Activated T-cell treated with anti-CD3 and anti-CD28 coated beads for 24 hours (primary cell): Measurements from ENCODE around the gene BCL3.
"Not testable (repeated sequence)": the region's sequence is repeated elsewhere in the genome, so short reads cannot be mapped to it uniquely, and the experiment has no call there.

ENCODE experiments used
- DNase-seq: peaks from one replicate; pipeline ENCODE4 v3.0.0-alpha.2; 2020; ENCODE audit warnings: low read depth

BCL3 gene, protein sequence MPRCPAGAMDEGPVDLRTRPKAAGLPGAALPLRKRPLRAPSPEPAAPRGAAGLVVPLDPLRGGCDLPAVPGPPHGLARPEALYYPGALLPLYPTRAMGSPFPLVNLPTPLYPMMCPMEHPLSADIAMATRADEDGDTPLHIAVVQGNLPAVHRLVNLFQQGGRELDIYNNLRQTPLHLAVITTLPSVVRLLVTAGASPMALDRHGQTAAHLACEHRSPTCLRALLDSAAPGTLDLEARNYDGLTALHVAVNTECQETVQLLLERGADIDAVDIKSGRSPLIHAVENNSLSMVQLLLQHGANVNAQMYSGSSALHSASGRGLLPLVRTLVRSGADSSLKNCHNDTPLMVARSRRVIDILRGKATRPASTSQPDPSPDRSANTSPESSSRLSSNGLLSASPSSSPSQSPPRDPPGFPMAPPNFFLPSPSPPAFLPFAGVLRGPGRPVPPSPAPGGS

GRCh38 chr19:44748426-44749254 lies at the start of gene BCL3:
Gene BCL3 (plus strand): TSS chr19:44748708. CDS start chr19:44748791, 83 bp downstream.
- DNase-seq, result peak; percentile 52

- no peak for DNase-seq
Measured at GRCh38 chr19:44700547-44700946, 48.0 kb upstream of the BCL3 start.

DNA sequence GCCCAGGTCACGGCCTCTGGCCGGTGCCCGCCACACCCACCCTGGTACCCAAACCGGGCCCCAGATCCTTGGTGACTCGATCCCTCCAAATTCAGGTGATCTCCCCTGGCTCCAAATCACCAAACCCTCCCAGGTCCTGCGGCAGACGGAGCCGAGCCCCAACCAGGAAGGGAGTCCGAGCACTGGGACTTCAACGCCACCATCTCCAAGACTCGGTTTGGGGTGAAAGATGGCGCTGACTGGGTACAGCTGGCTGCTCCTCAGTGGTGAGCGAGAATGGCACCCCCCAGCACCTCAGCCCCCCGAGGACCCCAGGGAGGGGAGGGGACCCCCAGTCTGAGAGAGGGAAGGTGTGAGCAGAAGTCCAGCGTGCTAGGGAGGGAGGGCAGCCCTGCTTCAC lies 47.3 kb upstream of the BCL3 start:
- DNase-seq, result no peak

GRCh38 chr19:44702551-44703176 lies 45.8 kb upstream of the BCL3 start:
- no peak for DNase-seq

GRCh38 chr19:44703336-44704078 lies 45.0 kb upstream of the BCL3 start:
- no peak for DNase-seq

GRCh38 chr19:44704982-44705381 lies 43.5 kb upstream of the BCL3 start:
- no peak for DNase-seq

DNA sequence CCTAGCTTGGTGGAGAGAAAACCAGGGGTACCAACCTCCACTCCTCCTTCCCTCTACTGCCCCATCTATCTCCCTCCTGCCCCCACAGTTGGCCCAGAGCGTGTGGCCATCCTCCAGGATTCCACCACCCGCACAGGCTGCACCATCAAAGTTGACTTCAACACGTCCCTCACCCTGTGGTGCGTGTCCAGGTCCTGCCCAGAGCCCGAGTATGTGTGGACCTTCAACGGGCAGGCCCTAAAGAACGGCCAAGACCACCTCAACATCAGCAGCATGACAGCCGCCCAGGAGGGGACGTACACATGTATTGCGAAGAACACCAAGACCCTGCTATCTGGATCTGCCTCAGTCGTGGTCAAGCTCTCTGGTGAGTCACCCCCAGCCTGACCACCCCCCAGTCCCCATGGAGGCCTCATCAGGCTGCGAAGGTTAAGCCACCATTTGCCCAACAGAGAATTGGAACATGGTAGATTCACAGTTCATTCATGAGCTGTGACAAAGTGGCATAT lies 43.0 kb upstream of the BCL3 start:
- DNase-seq, result no peak

GRCh38 chr19:44706506-44707236 lies 41.8 kb upstream of the BCL3 start:
- DNase-seq, result no peak

- no peak for DNase-seq
Measured at GRCh38 chr19:44707794-44708193, 40.7 kb upstream of the BCL3 start.

DNA sequence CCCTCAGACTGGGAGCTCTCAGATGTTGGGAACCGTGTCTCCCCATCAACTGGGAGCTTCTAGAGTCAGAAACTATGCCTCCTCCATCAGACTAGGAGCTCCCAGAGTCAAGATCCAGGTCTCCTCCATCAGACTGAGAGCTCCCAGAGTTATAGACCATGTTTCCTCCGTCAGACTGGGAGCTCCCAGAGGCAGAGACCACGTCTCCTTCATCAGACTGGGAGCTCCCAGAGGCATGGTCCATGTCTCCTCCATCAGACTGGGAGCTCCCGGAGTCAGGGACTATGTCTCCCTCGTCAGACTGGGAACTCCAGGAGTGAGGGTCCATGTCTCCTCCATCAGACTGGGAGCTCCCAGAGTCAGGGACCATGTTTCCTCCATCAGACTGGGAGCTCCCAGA lies 39.6 kb upstream of the BCL3 start:
- no peak for DNase-seq

- not testable (repeated sequence) for DNase-seq
Measured at GRCh38 chr19:44709434-44710266, 38.9 kb upstream of the BCL3 start.

- DNase-seq, result no peak
Measured at GRCh38 chr19:44710483-44710882, 38.0 kb upstream of the BCL3 start.

GRCh38 chr19:44712864-44713515 lies 35.5 kb upstream of the BCL3 start:
- DNase-seq, result no peak

GRCh38 chr19:44714597-44715169 lies 33.8 kb upstream of the BCL3 start:
- DNase-seq, result no peak

DNA sequence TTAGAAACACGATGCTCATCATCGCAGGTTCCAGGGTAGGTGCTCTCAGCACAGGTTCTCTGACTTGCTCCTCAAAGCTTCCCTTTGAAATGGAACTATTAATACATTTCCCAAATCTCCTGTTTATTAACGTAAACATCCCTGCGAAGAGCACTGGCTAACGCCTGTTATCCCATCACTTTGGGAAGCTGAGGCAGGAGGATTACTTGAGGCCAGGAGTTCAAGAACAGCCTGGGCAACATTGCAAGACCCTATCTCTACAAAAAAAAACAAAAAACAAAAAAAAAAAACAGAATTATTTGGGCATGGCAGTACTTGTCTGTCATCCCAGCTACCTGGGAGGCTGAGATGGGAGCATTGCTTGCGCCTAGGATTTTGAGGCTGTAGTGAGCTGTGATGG lies 30.9 kb upstream of the BCL3 start:
- DNase-seq, result no peak

DNA sequence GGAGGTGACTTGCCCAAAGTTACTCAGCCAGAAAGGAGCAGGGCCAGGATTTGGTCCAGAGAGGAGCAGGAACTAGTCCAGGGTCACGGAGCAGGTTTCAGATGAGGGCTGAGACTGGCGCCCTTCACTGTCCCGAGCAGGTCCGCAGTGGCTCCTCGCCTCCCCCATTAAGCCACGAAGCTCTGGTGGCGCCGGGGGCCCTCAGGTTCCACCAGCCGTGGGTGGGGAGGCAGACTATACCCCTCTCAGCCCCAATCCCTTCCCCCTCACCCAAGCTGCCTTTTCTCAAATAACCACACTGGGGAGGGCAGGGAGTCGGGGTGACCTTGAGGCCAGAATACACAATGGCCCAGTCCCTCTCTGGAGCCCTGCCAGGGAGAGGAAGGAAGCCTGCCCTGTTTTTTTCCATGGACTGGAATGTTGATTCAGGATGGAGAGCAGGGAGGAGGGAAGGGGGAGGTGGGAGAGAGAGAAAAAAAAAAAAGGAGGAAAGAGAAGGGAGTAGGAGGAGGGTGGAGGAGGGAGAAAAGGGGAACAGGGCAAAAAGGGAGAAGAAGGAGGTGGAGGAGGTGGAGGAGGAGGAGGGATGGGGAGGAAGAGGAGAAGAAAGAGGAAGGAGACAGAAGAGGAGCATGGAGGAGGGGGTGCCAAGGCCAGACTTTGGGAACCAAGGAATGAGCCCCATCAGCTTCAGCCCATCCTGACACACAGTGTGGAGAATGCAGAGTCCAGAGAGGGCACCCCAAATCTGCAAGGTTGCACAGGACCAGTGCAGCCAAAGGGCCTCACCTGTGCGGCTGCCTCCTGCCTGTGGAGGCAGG lies 29.9 kb upstream of the BCL3 start:
- no peak for DNase-seq

DNA sequence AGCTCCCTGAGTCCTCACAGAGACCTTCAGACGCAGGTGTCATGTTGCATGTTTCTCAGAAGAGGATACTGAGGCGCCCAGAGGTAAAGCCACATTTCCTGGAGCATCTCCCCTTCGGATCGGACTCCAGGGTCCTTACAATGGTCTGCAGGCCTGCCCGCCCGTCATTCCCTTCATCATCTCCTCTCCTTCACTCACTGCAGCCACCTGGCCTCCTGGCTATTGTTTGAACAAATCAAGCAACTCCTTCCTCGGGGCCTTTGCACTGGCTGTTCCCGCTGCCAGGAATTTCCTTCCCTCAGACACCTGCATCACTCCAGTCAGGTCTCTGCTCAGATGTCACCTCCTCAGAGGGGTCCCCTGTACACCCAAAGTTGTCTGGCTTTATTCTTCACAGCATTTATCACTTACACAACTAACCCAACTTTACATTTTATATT lies 29.2 kb upstream of the BCL3 start:
- no peak for DNase-seq

DNA sequence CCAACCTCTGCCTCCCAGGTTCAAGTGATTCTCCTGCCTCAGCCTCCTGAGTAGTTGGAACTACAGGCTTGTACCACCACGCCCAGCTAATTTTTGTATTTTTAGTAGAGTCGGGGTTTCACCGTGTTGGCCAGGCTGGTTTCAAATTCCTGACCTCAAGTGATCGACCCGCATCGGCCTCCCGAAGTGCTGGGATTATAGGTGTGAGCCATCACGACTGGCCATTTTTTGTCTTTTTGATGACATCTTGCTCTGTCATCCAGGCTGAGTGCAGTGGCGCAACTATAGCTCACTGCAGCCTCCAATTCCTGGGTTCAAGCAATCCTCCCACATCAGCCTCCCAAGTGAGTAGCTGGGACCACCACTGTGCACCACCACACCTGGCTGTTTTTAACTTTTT lies 28.1 kb upstream of the BCL3 start:
- DNase-seq, result not testable (repeated sequence)
